HG02610 (cell line): Measurements from ENCODE around the gene ZNF213.

ENCODE experiments used
- ATAC-seq: cut with Tn5 transposase; IDR thresholded peaks from one replicate; pipeline ENCODE4 v1.9.1; 2021; ENCODE audit warnings: mild to moderate bottlenecking, moderate library complexity; ENCODE audit not compliant: unreplicated experiment

Gene ZNF213

GRCh38 chr16:3134338-3135125 lies at the start of gene ZNF213:
Gene ZNF213, plus strand, starts transcription at chr16:3135029. Its CDS starts 2,252 bp downstream, at chr16:3137281.
- ATAC-seq: peak; percentile 84

- no peak for ATAC-seq
These were observed 48.8 kb upstream of the ZNF213 start for GRCh38 chr16:3085868-3086595.

- ATAC-seq: no peak
These were observed 48.1 kb upstream of the ZNF213 start for GRCh38 chr16:3086596-3087242.

- no peak for ATAC-seq
These were observed 47.3 kb upstream of the ZNF213 start for GRCh38 chr16:3087243-3088235.

- no peak for ATAC-seq
These were observed 46.4 kb upstream of the ZNF213 start for GRCh38 chr16:3088450-3088849.

- no peak for ATAC-seq
These were observed 45.7 kb upstream of the ZNF213 start for GRCh38 chr16:3088925-3089716.

- ATAC-seq: no peak
These were observed 44.9 kb upstream of the ZNF213 start for GRCh38 chr16:3089717-3090592.

- ATAC-seq: no peak
These were observed 43.3 kb upstream of the ZNF213 start for GRCh38 chr16:3091551-3091950.

- no peak for ATAC-seq
These were observed 42.3 kb upstream of the ZNF213 start for GRCh38 chr16:3092501-3092941.

GRCh38 chr16:3094289-3095027 lies 40.4 kb upstream of the ZNF213 start:
- ATAC-seq: no peak

- ATAC-seq: peak; percentile 60
These were observed 39.0 kb upstream of the ZNF213 start for GRCh38 chr16:3095869-3096268.

- ATAC-seq: no peak
These were observed 38.5 kb upstream of the ZNF213 start for GRCh38 chr16:3096362-3096761.

- ATAC-seq: no peak
These were observed 37.6 kb upstream of the ZNF213 start for GRCh38 chr16:3097266-3097665.

GRCh38 chr16:3098459-3099394 lies 36.1 kb upstream of the ZNF213 start, which contains the start of gene ZSCAN10:
Gene ZSCAN10, minus strand, starts transcription at chr16:3099294. Its CDS starts 6,357 bp downstream, at chr16:3092937.
- no peak for ATAC-seq

GRCh38 chr16:3099395-3099731 lies 35.5 kb upstream of the ZNF213 start:
- no peak for ATAC-seq

GRCh38 chr16:3099732-3100499 lies 34.9 kb upstream of the ZNF213 start:
- ATAC-seq: peak; percentile 69
